Endothelial cell of umbilical vein (primary cell): ENCODE data around the gene ASB7. TPM values are rescaled to one million over a fixed set of nuclear protein-coding genes. Genes with fewer than 3 reads are reported as not detected.

ENCODE experiments used
- BruUV-seq: library from RNA; stranded (reverse); fragments of 400-500 nt; replicated peaks from 2 replicates; lab custom pipeline; 2021; lab: Mats Ljungman, UMichigan
- CTCF ChIA-PET: fragments of 300-600, 350-600 bp; sonication (Branson Sonifier 250); formaldehyde crosslinking; loops from one replicate; lab custom pipeline; 2021; ENCODE audit warnings: antibody characterized with exemption, inconsistent platforms; lab: Charles Lee
- POLR2A ChIA-PET: fragments of 300-600, 350-600 bp; sonication (Branson Sonifier 250); formaldehyde crosslinking; loops from one replicate; lab custom pipeline; 2021; ENCODE audit warnings: antibody characterized with exemption, inconsistent platforms; lab: Charles Lee
- DNase-seq: peaks from one replicate; pipeline ENCODE4 v3.0.0-alpha.2; 2011; ENCODE audit warnings: low read depth, low spot score
- FAIRE-seq: peaks from 2 replicates; lab custom pipeline; 2011; peaks lifted over from hg19 to GRCh38; lab: Jason Lieb, UNC
- H2AFZ ChIP-seq: 2 replicates; pipeline ENCODE4 v1.6.0; 2012; ENCODE audit warnings: low read depth, low read length, control low read depth, inconsistent platforms
- H3K27ac ChIP-seq: 2 replicates; pipeline ENCODE4 v1.5.1; 2011; ENCODE audit warnings: low read depth, mild to moderate bottlenecking, control low read depth, low read length, moderate library complexity; ENCODE audit not compliant: insufficient read depth
- H3K27me3 ChIP-seq, 2 experiments: 2 replicates each; pipeline versions ENCODE4 v1.6.0 to v1.6.1; 2011; ENCODE audit warnings: low read length in 2 of 2, mixed read lengths in 1 of 2; ENCODE audit not compliant: control insufficient read depth in 2 of 2, insufficient read depth in 2 of 2
- H3K36me3 ChIP-seq, 2 experiments: 2 replicates in 1 of 2; 3 replicates in 1 of 2; pipeline ENCODE4 v1.5.1; 2011; ENCODE audit warnings: low read length in 2 of 2, mild to moderate bottlenecking in 1 of 2, moderate library complexity in 1 of 2; ENCODE audit not compliant: control insufficient read depth in 2 of 2, insufficient read depth in 2 of 2; ENCODE audit errors: extremely low read depth in 1 of 2
- H3K4me1 ChIP-seq: 3 replicates; pipeline ENCODE4 v1.5.1; 2011; ENCODE audit warnings: mild to moderate bottlenecking, low read length; ENCODE audit not compliant: control insufficient read depth, insufficient read depth; ENCODE audit errors: extremely low read depth
- H3K4me2 ChIP-seq: 2 replicates; pipeline ENCODE4 v1.6.1; 2011; ENCODE audit warnings: low read length, control low read depth, mixed read lengths; ENCODE audit not compliant: insufficient read depth
- H3K4me3 ChIP-seq, 3 experiments: fragments of 200-600 bp in 1 of 3; sonication (generic), shearing (Covaris generic) in 1 of 3; replicated peaks in 1 of 3; 2 replicates each; pipeline ENCODE4 v1.5.1; 2011 to 2016; ENCODE audit warnings: control low read depth in 3 of 3, low read length in 3 of 3, mild to moderate bottlenecking in 2 of 3, inconsistent platforms in 1 of 3, low read depth in 1 of 3, moderate library complexity in 1 of 3; ENCODE audit not compliant: insufficient read depth in 1 of 3
- H3K79me2 ChIP-seq: 2 replicates; pipeline ENCODE4 v1.6.0; 2012; ENCODE audit warnings: low read length, inconsistent platforms; ENCODE audit not compliant: control insufficient read depth, insufficient read depth
- H3K9ac ChIP-seq: replicated peaks from 2 replicates; pipeline ENCODE3; 2011; ENCODE audit warnings: low read length, control low read depth; ENCODE audit not compliant: insufficient read depth; ENCODE audit errors: extremely low read depth
- H3K9me1 ChIP-seq: replicated peaks from 3 replicates; pipeline ENCODE4 v1.6.0; 2011; ENCODE audit warnings: mild to moderate bottlenecking, low read length; ENCODE audit not compliant: control insufficient read depth, insufficient read depth; ENCODE audit errors: extremely low read depth
- H3K9me3 ChIP-seq: replicated peaks from 2 replicates; pipeline ENCODE4 v1.5.1; 2012; ENCODE audit warnings: low read length, inconsistent platforms; ENCODE audit not compliant: control insufficient read depth, insufficient read depth
- H4K20me1 ChIP-seq: replicated peaks from 2 replicates; pipeline ENCODE3; 2011; ENCODE audit warnings: mild to moderate bottlenecking, low read length; ENCODE audit not compliant: control insufficient read depth, insufficient read depth; ENCODE audit errors: extremely low read depth
- CTCF ChIP-seq, 2 donors: IDR thresholded peaks; 1 replicate in 1 of 2; 2 replicates in 1 of 2; pipeline ENCODE4 v1.5.1; 2011; ENCODE audit warnings: low read length in 2 of 2, mild to moderate bottlenecking in 2 of 2, moderate library complexity in 2 of 2, control low read depth in 1 of 2, inconsistent platforms in 1 of 2, low read depth in 1 of 2; ENCODE audit not compliant: insufficient read depth in 1 of 2; ENCODE audit errors: extremely low read depth in 1 of 2
- EZH2 ChIP-seq: IDR thresholded peaks from 2 replicates; pipeline ENCODE4 v1.6.1; 2012; ENCODE audit warnings: borderline replicate concordance, low read depth, mild to moderate bottlenecking, moderate library complexity, low read length, inconsistent platforms; ENCODE audit not compliant: severe bottlenecking
- FOS ChIP-seq: IDR thresholded peaks from 2 replicates; pipeline ENCODE4 v1.6.1; 2011; ENCODE audit warnings: mild to moderate bottlenecking, low read length, moderate library complexity, borderline replicate concordance; ENCODE audit not compliant: insufficient read depth
- GATA2 ChIP-seq: IDR thresholded peaks from 2 replicates; pipeline ENCODE4 v1.7.0; 2011; ENCODE audit warnings: low read depth, mild to moderate bottlenecking, moderate library complexity, mixed read lengths, low read length; ENCODE audit not compliant: insufficient read length, insufficient read depth
- JUN ChIP-seq: IDR thresholded peaks from 2 replicates; pipeline ENCODE4 v1.6.1; 2011; ENCODE audit warnings: borderline replicate concordance, low read depth; ENCODE audit not compliant: insufficient read length, insufficient read depth
- POLR2AphosphoS5 ChIP-seq: IDR thresholded peaks from 2 replicates; pipeline ENCODE4 v1.6.1; 2012; ENCODE audit warnings: low read depth, mild to moderate bottlenecking, control low read depth, low read length, moderate library complexity; ENCODE audit not compliant: insufficient read depth
- dilution Hi-C: fragments of 300-500 bp; cut with MboI; formaldehyde crosslinking; loops from one replicate; pipeline ENCODE4 v1.15.0; 2019; ENCODE audit warnings: low sequenced_read_pairs; ENCODE audit not compliant: extremely low pct_ligation_motif_present
- intact Hi-C: fragments of 100-400 bp; cut with micrococcal nuclease; formaldehyde crosslinking; loops from one replicate; pipeline ENCODE4 v1.10.0; 2022
- polyA plus RNA-seq, 4 experiments: library from polyadenylated mRNA; depleted of rRNA in 3 of 4; stranded (reverse) in 3 of 4; unstranded in 1 of 4; fragments of >200 nt; gene quantifications; 2 replicates each; pipeline versions ENCODE4 v1.2.1 to v1.2.3, GENCODE V29; 2011 to 2012; ENCODE audit warnings: missing spikeins in 1 of 4
- total RNA-seq: library from RNA; stranded (reverse); gene quantifications from 2 replicates; pipeline ENCODE4 v1.2.3, GENCODE V29; 2021
- TF ChIP-seq, protein P1 (sequence below): IDR thresholded peaks from 2 replicates; pipeline ENCODE4 v1.6.1; 2011; ENCODE audit not compliant: insufficient read depth, insufficient read length

ASB7 gene
- total and polyA plus RNA-seq, 2 donors (not counting 3 experiments of a cell fraction or from before 2014, with no cell fraction given): 6.8 to 13.3 TPM

DNA sequence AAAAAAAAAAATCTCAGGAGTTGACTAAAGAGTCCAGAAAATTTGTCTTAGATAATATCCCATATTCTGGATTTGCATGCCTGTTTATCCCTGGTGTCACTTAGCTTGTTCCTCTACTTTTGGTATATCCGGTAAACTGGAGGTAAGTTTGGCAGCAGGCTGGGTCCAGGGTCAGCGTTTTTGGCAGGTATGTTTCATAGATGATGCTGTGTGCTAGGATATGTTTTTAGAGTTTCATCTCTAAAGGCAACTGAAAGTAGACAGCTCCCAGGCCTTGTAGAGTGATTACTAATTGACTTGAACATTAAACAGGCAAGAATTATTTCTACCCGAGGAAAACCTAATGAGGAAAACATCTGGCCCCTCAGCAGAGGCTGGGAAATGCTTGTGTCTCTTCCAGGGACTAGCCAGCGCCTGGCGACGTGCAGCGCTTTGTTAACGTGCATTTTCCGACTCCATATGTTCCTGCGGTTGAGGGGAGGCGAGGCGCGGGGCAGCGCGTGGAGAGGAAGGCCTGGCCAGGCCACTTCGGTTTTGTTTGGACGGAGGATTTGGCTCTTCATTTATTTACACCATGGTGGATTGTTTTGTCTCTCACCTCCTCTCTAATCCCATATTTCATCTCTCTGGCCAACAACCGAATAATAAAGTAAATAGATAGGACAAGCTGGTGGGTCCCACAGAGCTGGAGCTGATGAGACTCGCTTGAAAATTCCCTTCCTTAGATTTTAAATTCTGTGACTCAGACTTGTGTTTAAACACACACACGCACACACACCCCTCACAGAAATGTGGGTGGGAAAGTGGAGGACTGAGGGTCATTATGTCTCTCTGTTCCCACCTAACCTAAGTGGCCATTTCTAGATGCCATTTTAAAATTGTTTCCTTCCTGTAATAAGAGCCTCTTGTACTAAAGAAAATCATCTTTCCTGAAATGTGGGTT, 65.3 kb downstream of the ASB7 start:
- Histone ChIP-seq H3K27me3 (peaks cover 0 to 7% of the 10 kb centered on the region in 2 experiments), H4K20me1 (no peaks in the 10 kb centered on the region), H3K36me3 (no peaks in the 10 kb centered on the region), H3K9me1 (no peaks in the 10 kb centered on the region), H2AFZ (no peak overlapping the region), H3K4me1 (no peaks in the 10 kb centered on the region), H3K79me2 (no peaks in the 10 kb centered on the region), H3K9ac (no peak overlapping the region), H3K9me3 (no peaks in the 10 kb centered on the region), H3K4me3 (no peak overlapping the region), H3K27ac (no peak overlapping the region), H3K4me2 (no peak overlapping the region)
- no peak for TF ChIP-seq FOS
- no peak for TF ChIP-seq EZH2
- no peak for TF ChIP-seq CTCF (IDR thresholded peaks at IDR 0.05; ENCODE audit: extremely low read depth in 1 of 2, insufficient read depth in 1 of 2, low read depth in 1 of 2, low read length in 2 of 2)
- no peak for TF ChIP-seq JUN
- TF ChIP-seq, protein P1, sequence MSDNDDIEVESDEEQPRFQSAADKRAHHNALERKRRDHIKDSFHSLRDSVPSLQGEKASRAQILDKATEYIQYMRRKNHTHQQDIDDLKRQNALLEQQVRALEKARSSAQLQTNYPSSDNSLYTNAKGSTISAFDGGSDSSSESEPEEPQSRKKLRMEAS: no peak
- no peak for TF ChIP-seq GATA2
- TF ChIP-seq POLR2AphosphoS5: no peak
- intact Hi-C loops (no loop called here), dilution Hi-C loops (no loop called here)
- POLR2A ChIA-PET: no interaction called here
- no peak for DNase-seq
- no peak for FAIRE-seq
- BruUV-seq: no TSS peak
- CTCF ChIA-PET: no interaction called here
